ENCODE data around the gene GALNS. TPM values are rescaled to one million over a fixed set of nuclear protein-coding genes. Genes with fewer than 3 reads are reported as not detected.
"Not testable (repeated sequence)": the region's sequence is repeated elsewhere in the genome, so short reads cannot be mapped to it uniquely, and the experiment has no call there.

The GALNS gene
- total and polyA plus RNA-seq, 3 donors from 2014 or later = 55.9 to 94.4 (median 65.3) TPM

- no peak for TF ChIP-seq CTCF (IDR thresholded peaks at IDR 0.05)
- TF ChIP-seq POLR2A (IDR thresholded peaks at IDR 0.05) = no peak
- no peak for DNase-seq
- WGBS, 2 donors = 84 to 89% methylated on average over 11 to 21 of the region's 21 CpGs
- Histone ChIP-seq H3K27ac (no peak overlapping the region), H3K4me3 (no peak overlapping the region), H3K36me3 (ENCODE audit: low read depth, missing control alignments) (no peaks in the 10 kb centered on the region), H3K4me1 (no peaks in the 10 kb centered on the region), H3K9me3 (no peaks in the 10 kb centered on the region), H3K27me3 (no peaks in the 10 kb centered on the region)
- intact Hi-C loops (cut with DNase I; ENCODE audit: low total_unique reads) = no loop called here
Measured at GRCh38 chr16:88894681-88895300, 38.0 kb upstream of the GALNS start.

- H3K36me3 ChIP-seq (ENCODE audit: low read depth, missing control alignments); intact Hi-C loops (cut with DNase I; ENCODE audit: low total_unique reads); H3K4me1 ChIP-seq; H3K9me3 ChIP-seq; H3K27ac ChIP-seq; H3K4me3 ChIP-seq; DNase-seq; H3K27me3 ChIP-seq: not testable (repeated sequence)
- 93 to 100% methylated on average over 3 to 4 of the region's 6 CpGs for WGBS, 2 donors
Measured at GRCh38 chr16:88894266-88894665, 37.5 kb upstream of the GALNS start.

- WGBS, 2 donors = 81 to 87% methylated on average over 3 to 19 of the region's 19 CpGs
- no peaks in the 10 kb centered on the region for H3K36me3 ChIP-seq (ENCODE audit: low read depth, missing control alignments)
- no peaks in the 10 kb centered on the region for H3K27me3 ChIP-seq
- H3K9me3 ChIP-seq = no peaks in the 10 kb centered on the region
- no peak overlapping the region for H3K27ac ChIP-seq
- no peak overlapping the region for H3K4me3 ChIP-seq
- intact Hi-C loops (cut with DNase I; ENCODE audit: low total_unique reads) = no loop called here
- no peaks in the 10 kb centered on the region for H3K4me1 ChIP-seq
- TF ChIP-seq POLR2A (IDR thresholded peaks at IDR 0.05) (no peak), CTCF (IDR thresholded peaks at IDR 0.05) (no peak)
- no peak for DNase-seq
Measured at GRCh38 chr16:88893127-88893968, 36.6 kb upstream of the GALNS start.

- H3K4me1 ChIP-seq = peaks cover 6% of the 10 kb centered on the region
- H3K27me3 ChIP-seq = no peaks in the 10 kb centered on the region
- no peak overlapping the region for H3K4me3 ChIP-seq
- no peak for DNase-seq
- no peaks in the 10 kb centered on the region for H3K36me3 ChIP-seq (ENCODE audit: low read depth, missing control alignments)
- WGBS, 2 donors = 92 to 97% methylated on average over 7 to 20 of the region's 20 CpGs
- no peak overlapping the region for H3K27ac ChIP-seq
- TF ChIP-seq POLR2A (IDR thresholded peaks at IDR 0.05) (no peak), CTCF (IDR thresholded peaks at IDR 0.05) (no peak)
- intact Hi-C loops (cut with DNase I; ENCODE audit: low total_unique reads) = no loop called here
- no peaks in the 10 kb centered on the region for H3K9me3 ChIP-seq
Measured at GRCh38 chr16:88892065-88892464, 35.3 kb upstream of the GALNS start.

GRCh38 chr16:88891083-88891482 is 34.3 kb upstream of the GALNS start:
- no peaks in the 10 kb centered on the region for H3K27me3 ChIP-seq
- H3K4me1 ChIP-seq = peaks cover 6% of the 10 kb centered on the region
- no peak for TF ChIP-seq CTCF (IDR thresholded peaks at IDR 0.05)
- no peak for TF ChIP-seq POLR2A (IDR thresholded peaks at IDR 0.05)
- DNase-seq = no peak
- 84 to 94% methylated on average over 15 to 16 of the region's 16 CpGs for WGBS, 2 donors
- H3K9me3 ChIP-seq = no peaks in the 10 kb centered on the region
- no peak overlapping the region for H3K4me3 ChIP-seq
- H3K27ac ChIP-seq = no peak overlapping the region
- H3K36me3 ChIP-seq (ENCODE audit: low read depth, missing control alignments) = no peaks in the 10 kb centered on the region
- intact Hi-C loops (cut with DNase I; ENCODE audit: low total_unique reads) = no loop called here

GRCh38 chr16:88889702-88890352 is 33.1 kb upstream of the GALNS start:
- WGBS, 2 donors = 93 to 94% methylated on average over 48 of the region's 48 CpGs
- H3K9me3 ChIP-seq; H3K27me3 ChIP-seq; H3K4me3 ChIP-seq; H3K27ac ChIP-seq; H3K4me1 ChIP-seq; intact Hi-C loops (cut with DNase I; ENCODE audit: low total_unique reads); DNase-seq; H3K36me3 ChIP-seq (ENCODE audit: low read depth, missing control alignments): not testable (repeated sequence)
